RWPE1 (cell line): Measurements from ENCODE around the gene PSMD8.
"Not testable (repeated sequence)": the region's sequence is repeated elsewhere in the genome, so short reads cannot be mapped to it uniquely, and the experiment has no call there.

Source experiments
- CTCF ChIA-PET: fragments of 350-600 bp; sonication (Branson Sonifier 250); formaldehyde crosslinking; extraction: SDS; loops from one replicate; lab custom pipeline; 2021; lab: Yijun Ruan, JAX
- POLR2A ChIA-PET: fragments of 400-600 bp; formaldehyde crosslinking; extraction: SDS; loops from one replicate; lab custom pipeline; 2020; ENCODE audit warnings: antibody characterized with exemption; ENCODE audit not compliant: low non-redundant PET; lab: Yijun Ruan, JAX
- DNase-seq: peaks from one replicate; pipeline ENCODE4 v3.0.0; 2012; ENCODE audit warnings: low spot score
- H3K27ac ChIP-seq: fragments of 450-650 bp; 2 replicates; pipeline ENCODE4 v1.5.1; 2017
- CTCF ChIP-seq: fragments of 450-650 bp; conservative IDR thresholded peaks from 2 replicates; pipeline ENCODE4 v1.5.1; 2017; ENCODE audit warnings: low read depth, mild to moderate bottlenecking

Gene PSMD8

DNA sequence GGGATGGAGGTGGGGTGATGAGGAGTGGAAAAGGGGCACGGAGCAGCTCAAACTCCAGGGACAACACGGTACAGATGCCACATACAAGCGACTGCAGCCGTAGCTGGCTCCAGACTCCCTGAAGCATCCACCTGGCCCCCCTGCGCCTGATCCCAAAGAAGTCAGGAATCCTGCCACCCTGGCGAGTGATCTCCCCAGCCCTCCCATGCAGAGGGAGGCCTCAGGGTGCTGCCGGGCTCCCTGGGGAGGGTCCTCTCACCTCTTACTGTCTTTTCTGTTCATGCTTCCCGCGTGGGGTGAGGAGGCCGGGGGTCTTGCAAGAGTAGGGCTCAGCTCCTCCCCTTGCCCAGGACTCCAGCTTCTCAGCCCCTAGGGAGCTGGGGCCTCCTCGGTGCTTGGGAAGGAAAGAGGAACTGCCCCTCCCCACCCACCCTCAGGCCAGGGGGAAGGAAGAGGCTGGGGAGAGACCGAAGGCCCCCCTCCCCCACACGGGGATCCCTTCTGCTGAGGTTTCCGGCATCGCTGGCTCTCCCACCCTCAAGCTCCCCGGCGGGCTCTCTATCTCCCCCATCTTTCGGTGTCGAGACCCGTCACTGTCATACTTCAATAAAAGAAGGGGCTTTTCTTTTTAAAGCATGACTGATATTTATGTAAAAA, 51.6 kb downstream of the PSMD8 start, which contains the start of gene RASGRP4:
RASGRP4 (minus strand) TSS at position 410 of the 657 bp plus-strand sequence; CDS start at position 282, 128 bp downstream.
- ChIA-PET CTCF (interaction anchor here (0.9 kb wide), 1 partner anchor 536 kb away, joined by 5 read pairs; no protein-coding TSS in a partner anchor), POLR2A (no interaction called here)
- H3K27ac ChIP-seq, result no peak within 1 kb of the TSS
- TF ChIP-seq CTCF, result no peak
- no peak for DNase-seq

DNA sequence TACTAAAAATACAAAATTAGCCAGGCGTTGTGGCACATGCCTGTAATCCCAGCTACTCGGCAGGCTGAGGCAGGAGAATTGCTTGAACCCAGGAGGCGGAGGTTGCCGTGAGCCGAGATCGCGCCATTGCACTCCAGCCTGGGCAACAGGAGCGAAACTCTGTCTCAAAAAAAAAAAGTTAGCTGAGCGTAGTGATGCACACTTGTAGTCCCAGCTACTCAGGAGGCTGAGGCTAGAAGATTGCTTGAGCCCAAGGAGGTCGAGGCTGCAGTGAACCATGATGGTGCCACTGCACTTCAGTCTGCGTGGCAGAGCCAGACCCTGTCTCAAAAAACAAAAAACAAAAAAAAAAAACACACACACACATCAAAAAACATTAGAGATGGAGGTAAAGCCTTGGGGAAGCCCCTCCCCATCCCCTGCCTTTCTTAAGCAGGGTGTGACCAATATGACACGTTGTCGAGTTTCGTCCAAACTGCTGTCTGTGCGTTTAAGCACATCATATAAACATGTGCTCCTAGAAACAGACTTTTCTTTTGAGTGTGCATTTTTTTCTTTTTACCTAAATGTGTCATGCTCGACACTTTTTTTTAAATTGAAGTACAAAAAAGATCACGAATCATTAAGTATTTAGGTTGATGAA, 52.8 kb downstream of the PSMD8 start:
- DNase-seq, POLR2A ChIA-PET, CTCF ChIA-PET, H3K27ac ChIP-seq: not testable (repeated sequence)

DNA sequence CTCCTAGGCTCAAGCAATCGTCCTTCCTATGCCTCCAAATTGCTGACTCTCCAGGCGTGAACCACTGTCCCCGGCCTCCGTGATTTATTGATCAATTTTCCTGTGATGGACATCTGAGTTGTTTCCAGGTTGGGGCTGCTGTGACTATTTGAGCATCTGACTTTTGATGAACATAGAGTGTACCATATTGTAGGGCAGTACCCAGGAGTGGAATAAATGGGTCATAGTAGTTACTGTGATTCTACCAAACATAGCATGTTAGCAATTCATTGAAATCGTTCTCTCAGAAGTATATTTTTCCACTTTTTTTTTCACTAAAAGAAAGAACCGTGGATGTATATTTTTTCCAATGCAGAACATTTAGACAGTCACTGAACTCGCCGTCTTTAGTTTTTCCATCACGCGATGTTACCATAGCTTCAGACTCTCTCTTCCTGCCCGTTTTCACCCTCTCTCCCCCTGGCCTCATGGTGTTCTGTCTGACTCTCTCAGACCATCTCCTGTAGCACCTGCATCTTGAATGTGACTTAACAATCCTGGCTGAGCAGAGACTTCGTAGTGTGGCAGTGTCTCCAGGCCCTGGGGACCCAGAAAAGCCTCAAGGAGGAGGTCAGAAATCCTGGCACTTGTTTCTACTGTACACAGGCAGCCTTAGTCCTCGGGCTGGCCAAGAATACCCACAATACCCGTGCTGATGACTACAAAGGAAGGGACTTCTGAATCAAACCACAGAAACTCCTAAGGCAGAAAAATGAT, 54.9 kb downstream of the PSMD8 start:
- ChIA-PET POLR2A (no interaction called here), CTCF (no interaction called here)
- no peak overlapping the region for H3K27ac ChIP-seq
- DNase-seq, result no peak
- TF ChIP-seq CTCF, result no peak

DNA sequence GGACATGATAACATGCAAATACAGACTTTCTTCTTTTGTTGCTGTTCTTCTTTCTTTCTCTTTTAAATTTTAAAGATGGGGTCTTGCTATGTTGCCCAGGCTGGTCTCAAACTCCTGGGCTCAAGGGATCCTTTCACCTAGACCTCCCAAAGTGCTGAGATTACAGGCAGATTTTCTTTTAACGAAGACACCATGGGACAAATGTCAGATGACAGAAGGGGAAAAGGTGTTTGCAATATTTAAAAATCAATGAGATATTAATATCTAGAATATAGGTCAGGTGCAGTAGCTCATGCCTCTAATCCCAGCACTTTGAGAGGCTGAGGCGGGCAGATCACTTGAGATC, 55.4 kb downstream of the PSMD8 start:
- TF ChIP-seq CTCF, result no peak
- ChIA-PET POLR2A (no interaction called here), CTCF (no interaction called here)
- H3K27ac ChIP-seq, result no peak overlapping the region
- no peak for DNase-seq

DNA sequence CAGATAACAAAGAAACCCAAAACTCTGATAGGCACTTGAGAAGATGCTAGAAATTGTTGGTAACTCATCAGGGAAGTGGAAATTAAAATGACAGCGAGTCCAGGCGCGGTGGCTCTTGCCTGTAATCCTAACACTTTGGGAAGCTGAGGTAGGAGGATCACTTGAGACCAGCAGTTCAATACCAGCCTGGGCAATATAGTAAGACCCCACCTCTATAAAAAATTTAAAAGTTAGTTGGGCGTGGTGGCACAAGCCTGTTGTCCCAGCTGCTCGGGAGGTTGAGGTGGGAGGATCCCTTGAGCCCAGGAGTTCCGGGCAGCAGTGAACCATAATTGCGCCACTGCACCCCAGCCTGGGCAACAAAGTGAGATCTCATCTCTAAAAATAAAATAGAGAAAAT, 56.6 kb downstream of the PSMD8 start:
- ChIA-PET CTCF (no interaction called here), POLR2A (no interaction called here)
- no peak overlapping the region for H3K27ac ChIP-seq
- TF ChIP-seq CTCF, result no peak
- DNase-seq, result no peak

GRCh38 chr19:38433268-38433733, 58.9 kb downstream of the PSMD8 start, which contains the start of gene RYR1:
TSS of gene RYR1 (plus strand) at chr19:38433691. CDS start at chr19:38433830, 139 bp downstream.
- peak; percentile 71 for DNase-seq
- CTCF ChIA-PET, result no interaction called here
- POLR2A ChIA-PET, result no interaction called here
- TF ChIP-seq CTCF, result no peak
- no peak within 1 kb of the TSS for H3K27ac ChIP-seq
